HepG2 (cell line): ENCODE results near the gene JPH4. TPM values are rescaled to one million over a fixed set of nuclear protein-coding genes. Genes with fewer than 3 reads are reported as not detected.

ENCODE experiments used
- ATF1 ChIP-seq: IDR thresholded peaks from 2 replicates; pipeline ENCODE4 v1.6.1; 2016; ENCODE audit warnings: mild to moderate bottlenecking, control low read depth
- CEBPG ChIP-seq: IDR thresholded peaks from 2 replicates; pipeline ENCODE4 v1.6.1; 2016
- CERS6 ChIP-seq: sonication (generic); formaldehyde crosslinking; IDR thresholded peaks from 2 replicates; pipeline ENCODE4 v1.5.0; 2020; ENCODE audit warnings: missing genetic modification reagents
- FOXK1 ChIP-seq: sonication (generic); formaldehyde crosslinking; IDR thresholded peaks from 2 replicates; pipeline ENCODE4 v1.4.0; 2020; ENCODE audit warnings: low read depth, missing genetic modification reagents, borderline replicate concordance
- IRF9 ChIP-seq: sonication (generic); formaldehyde crosslinking; IDR thresholded peaks from 2 replicates; pipeline ENCODE4 v1.8.0; 2022; ENCODE audit warnings: missing genetic modification reagents, mild to moderate bottlenecking, borderline replicate concordance
- KAT7 ChIP-seq: IDR thresholded peaks from 2 replicates; pipeline ENCODE4 v1.6.1; 2018; ENCODE audit warnings: borderline replicate concordance, missing compliant biosample characterization
- KDM4B ChIP-seq: sonication (generic); formaldehyde crosslinking; IDR thresholded peaks from 2 replicates; pipeline ENCODE4 v1.4.0; 2020; ENCODE audit warnings: missing genetic modification reagents
- MLX ChIP-seq: IDR thresholded peaks from 2 replicates; pipeline ENCODE4 v1.6.1; 2016
- NFATC3 ChIP-seq: sonication (generic); formaldehyde crosslinking; IDR thresholded peaks from 2 replicates; pipeline ENCODE4 v1.5.1; 2020; ENCODE audit warnings: mild to moderate bottlenecking, missing genetic modification reagents
- NFIB ChIP-seq: sonication (generic); formaldehyde crosslinking; IDR thresholded peaks from 2 replicates; pipeline ENCODE4 v1.9.0; 2021; ENCODE audit warnings: missing genetic modification reagents, mild to moderate bottlenecking, borderline replicate concordance
- NR2F2 ChIP-seq: IDR thresholded peaks from 2 replicates; pipeline ENCODE4 v1.6.1; 2012; ENCODE audit warnings: low read depth, inconsistent platforms, borderline replicate concordance
- POGZ ChIP-seq: sonication (generic); formaldehyde crosslinking; IDR thresholded peaks from 2 replicates; pipeline ENCODE4 v1.4.0; 2020; ENCODE audit warnings: mild to moderate bottlenecking, missing genetic modification reagents
- RXRA ChIP-seq: sonication (generic); formaldehyde crosslinking; IDR thresholded peaks from 2 replicates; pipeline ENCODE4 v1.5.1; 2020; ENCODE audit warnings: missing genetic modification reagents
- SAP130 ChIP-seq: IDR thresholded peaks from 2 replicates; pipeline ENCODE4 v1.6.1; 2016; ENCODE audit warnings: low read depth
- TEF ChIP-seq: sonication (generic); formaldehyde crosslinking; IDR thresholded peaks from 2 replicates; pipeline ENCODE4 v1.5.0; 2020; ENCODE audit warnings: missing genetic modification reagents
- TFAP4 ChIP-seq: sonication (generic); IDR thresholded peaks from 2 replicates; pipeline ENCODE4 v1.6.1; 2016; ENCODE audit warnings: low read depth, borderline replicate concordance
- TOE1 ChIP-seq: sonication (generic); formaldehyde crosslinking; IDR thresholded peaks from 2 replicates; pipeline ENCODE4 v1.4.0; 2020; ENCODE audit warnings: mild to moderate bottlenecking, missing genetic modification reagents
- ZBTB34 ChIP-seq: sonication (generic); formaldehyde crosslinking; IDR thresholded peaks from 2 replicates; pipeline ENCODE4 v1.8.0; 2022; ENCODE audit warnings: mild to moderate bottlenecking, missing genetic modification reagents
- ZBTB49 ChIP-seq: sonication (generic); formaldehyde crosslinking; IDR thresholded peaks from 2 replicates; pipeline ENCODE4 v1.4.0; 2020; ENCODE audit warnings: missing genetic modification reagents, borderline replicate concordance
- ZNF256 ChIP-seq: sonication (generic); formaldehyde crosslinking; conservative IDR thresholded peaks from 2 replicates; pipeline ENCODE4 v1.4.0; 2020; ENCODE audit warnings: missing genetic modification reagents
- ZNF274 ChIP-seq: sonication (generic); formaldehyde crosslinking; IDR thresholded peaks from 2 replicates; pipeline ENCODE4 v1.5.1; 2020; ENCODE audit warnings: mild to moderate bottlenecking, missing genetic modification reagents
- ZNF724P ChIP-seq: sonication (generic); formaldehyde crosslinking; IDR thresholded peaks from 2 replicates; pipeline ENCODE4 v1.8.0; 2022; ENCODE audit warnings: missing genetic modification reagents, borderline replicate concordance
- polyA plus RNA-seq, 8 experiments: library from polyadenylated mRNA; depleted of rRNA in 3 of 8; stranded (reverse) in 7 of 8; unstranded in 1 of 8; fragments of >200 nt; fragmentation: Illumina TruSeq in 4 of 8; extraction: Trizol in 4 of 8; gene quantifications; 2 replicates each; pipeline versions ENCODE4 v1.2.1 to v1.2.3, GENCODE V29; 2011 to 2016; ENCODE audit warnings: low read depth in 4 of 8, missing spikeins in 1 of 8, mixed read lengths in 1 of 8; ENCODE audit not compliant: insufficient read depth in 1 of 8
- total RNA-seq, 5 experiments: library from RNA; depleted of rRNA; stranded (reverse); fragments of >200 nt; fragmentation: Illumina TruSeq; extraction: Trizol; gene quantifications; 2 replicates each; pipeline ENCODE4 v1.2.3, GENCODE V29; 2016; ENCODE audit warnings: low read depth in 1 of 5

JPH4 gene
- total and polyA plus RNA-seq, 2 of the 13 experiments (the other 11 are each of a cell fraction or from before 2014, with no cell fraction given), result 0.08 to 0.22 TPM

GRCh38 chr14:23588884-23589598 is 10.5 kb upstream of the JPH4 start (continued):
- TF ChIP-seq TEF (0 out of 2 replicates have a peak, but pooled peaks have one; percentile 38), ZBTB49 (0 out of 2 replicates have a peak, but pooled peaks have one; percentile 57), ZNF256 (CRISPR knock-in tag) (peak; percentile 95), NR2F2 (peak; percentile 19; the same call in 1 of the 2 replicates), POGZ (peak; percentile 91), RXRA (peak; percentile 91), NFIB (CRISPR knock-in tag) (no peak; the same call in 1 of the 2 replicates), ZBTB34 (CRISPR knock-in tag) (peak; percentile 92), ZNF274 (CRISPR knock-in tag) (peak; percentile 93), FOXK1 (CRISPR knock-in tag) (peak; percentile 75; the same call in 1 of the 2 replicates), TFAP4 (peak; percentile 90), MLX (CRISPR knock-in tag) (peak; percentile 74), IRF9 (CRISPR knock-in tag) (peak; percentile 98), KDM4B (CRISPR knock-in tag) (peak; percentile 99), CEBPG (CRISPR knock-in tag) (peak; percentile 79), KAT7 (peak; percentile 98; the same call in 1 of the 2 replicates), NFATC3 (no peak; the same call in 1 of the 2 replicates), ATF1 (CRISPR knock-in tag) (no peak), TOE1 (CRISPR knock-in tag) (peak; percentile 95; the same call in 1 of the 2 replicates), ZNF724P (peak; percentile 96), SAP130 (CRISPR knock-in tag) (peak; percentile 91), CERS6 (CRISPR knock-in tag) (no peak)
